Body of pancreas (tissue), 4 donors: ENCODE data around the gene INAVA.

Experiments used
- CTCF ChIP-seq, 7 experiments: fragments of 450-650 bp in 4 of 7; fragments of 200-600 bp in 3 of 7; sonication (generic) in 3 of 7; IDR thresholded peaks; one replicate each; pipeline ENCODE4 v1.5.1; 2016 to 2019; ENCODE audit warnings: antibody characterized with exemption in 7 of 7
- POLR2A ChIP-seq, 3 donors: fragments of 450-650 bp; IDR thresholded peaks; one replicate each; pipeline ENCODE4 v1.6.1; 2016; ENCODE audit warnings: antibody characterized with exemption in 3 of 3, mild to moderate bottlenecking in 2 of 3

GRCh38 chr1:200887036-200887435 lies 7.7 kb upstream of the INAVA start:
- no peak for TF ChIP-seq CTCF (IDR thresholded peaks at IDR 0.05)
- no peak for TF ChIP-seq POLR2A (IDR thresholded peaks at IDR 0.05)
